H9 (cell line): ENCODE measurements around the gene RAB31. TPM values are rescaled to one million over a fixed set of nuclear protein-coding genes. Genes with fewer than 3 reads are reported as not detected.

Experiments
- DNase-seq: peaks from one replicate; pipeline ENCODE4 v3.0.0-alpha.2; 2017
- H2AFZ ChIP-seq: one replicate; pipeline ENCODE4 v1.6.1; 2013; ENCODE audit warnings: mild to moderate bottlenecking, low read length, control low read depth, moderate library complexity
- H2AK5ac ChIP-seq: 2 replicates; pipeline ENCODE4 v1.6.1; 2013; ENCODE audit warnings: low read length, control low read depth, mixed read lengths; ENCODE audit not compliant: insufficient read length
- H2BK120ac ChIP-seq: one replicate; pipeline ENCODE4 v1.6.1; 2013; ENCODE audit warnings: low read depth, mild to moderate bottlenecking, low read length, control low read depth, inconsistent platforms; ENCODE audit not compliant: poor library complexity, severe bottlenecking
- H2BK12ac ChIP-seq: 2 replicates; pipeline ENCODE4 v1.6.1; 2013; ENCODE audit warnings: low read length, control low read depth, mixed read lengths, low read depth; ENCODE audit not compliant: insufficient read length
- H2BK15ac ChIP-seq: 2 replicates; pipeline ENCODE4 v1.6.1; 2013; ENCODE audit warnings: low read depth, low read length, control low read depth
- H2BK20ac ChIP-seq: one replicate; pipeline ENCODE4 v1.6.1; 2013; ENCODE audit warnings: low read depth, mild to moderate bottlenecking, low read length, control low read depth, inconsistent platforms; ENCODE audit not compliant: poor library complexity, severe bottlenecking
- H2BK5ac ChIP-seq: 2 replicates; pipeline ENCODE4 v1.6.1; 2013; ENCODE audit warnings: low read length, control low read depth, mixed read lengths; ENCODE audit not compliant: insufficient read length
- H3K14ac ChIP-seq: 2 replicates; pipeline ENCODE4 v1.6.1; 2013; ENCODE audit warnings: low read length, control low read depth; ENCODE audit not compliant: insufficient read depth
- H3K18ac ChIP-seq: 2 replicates; pipeline ENCODE4 v1.6.1; 2013; ENCODE audit warnings: low read depth, mild to moderate bottlenecking, mixed read lengths, low read length, control low read depth; ENCODE audit not compliant: insufficient read length
- H3K23ac ChIP-seq: 2 replicates; pipeline ENCODE4 v1.6.1; 2013; ENCODE audit warnings: low read length, control low read depth, mixed read lengths, low read depth; ENCODE audit not compliant: insufficient read length
- H3K23me2 ChIP-seq: 2 replicates; pipeline ENCODE4 v1.6.1; 2013; ENCODE audit warnings: low read depth, mild to moderate bottlenecking, mixed read lengths, low read length, control low read depth; ENCODE audit not compliant: insufficient read length, poor library complexity, severe bottlenecking
- H3K27ac ChIP-seq: 2 replicates; pipeline ENCODE4 v1.5.1; 2013; ENCODE audit warnings: low read length, control low read depth, mixed read lengths, low read depth; ENCODE audit not compliant: insufficient read length
- H3K27me3 ChIP-seq: 2 replicates; pipeline ENCODE4 v1.6.1; 2013; ENCODE audit warnings: low read length, control low read depth, inconsistent platforms; ENCODE audit not compliant: insufficient read depth
- H3K4ac ChIP-seq: 2 replicates; pipeline ENCODE4 v1.6.1; 2013; ENCODE audit warnings: low read depth, mild to moderate bottlenecking, control low read depth, inconsistent platforms, low read length, moderate library complexity
- H3K4me1 ChIP-seq: 2 replicates; pipeline ENCODE4 v1.6.1; 2013; ENCODE audit warnings: low read length, control low read depth, inconsistent platforms; ENCODE audit not compliant: insufficient read depth
- H3K4me2 ChIP-seq: 2 replicates; pipeline ENCODE4 v1.6.1; 2013; ENCODE audit warnings: low read length, control low read depth, mixed read lengths; ENCODE audit not compliant: insufficient read length, insufficient read depth
- H3K56ac ChIP-seq: 2 replicates; pipeline ENCODE4 v1.6.1; 2013; ENCODE audit warnings: low read depth, mild to moderate bottlenecking, mixed read lengths, low read length, control low read depth; ENCODE audit not compliant: insufficient read length
- H3K79me1 ChIP-seq: 2 replicates; pipeline ENCODE4 v1.6.1; 2013; ENCODE audit warnings: low read depth, mild to moderate bottlenecking, moderate library complexity, low read length, control low read depth, inconsistent platforms; ENCODE audit not compliant: insufficient read depth, poor library complexity, severe bottlenecking
- H3K79me2 ChIP-seq: 2 replicates; pipeline ENCODE4 v1.6.1; 2013; ENCODE audit warnings: low read length, control low read depth, inconsistent platforms; ENCODE audit not compliant: insufficient read depth
- H3K9ac ChIP-seq: 2 replicates; pipeline ENCODE4 v1.6.1; 2013; ENCODE audit warnings: low read length, control low read depth, mixed read lengths; ENCODE audit not compliant: insufficient read length; ENCODE audit errors: extremely low read depth
- H3K9me3 ChIP-seq: one replicate; pipeline ENCODE4 v1.6.1; 2013; ENCODE audit warnings: low read depth, low read length, inconsistent platforms; ENCODE audit not compliant: control insufficient read depth
- H3T11ph ChIP-seq: one replicate; pipeline ENCODE4 v1.6.1; 2013; ENCODE audit warnings: mild to moderate bottlenecking, low read length, control low read depth, inconsistent platforms
- H4K20me1 ChIP-seq: one replicate; pipeline ENCODE4 v1.6.1; 2013; ENCODE audit not compliant: control insufficient read depth, insufficient read length, insufficient read depth
- H4K5ac ChIP-seq: 2 replicates; pipeline ENCODE4 v1.6.1; 2013; ENCODE audit warnings: low read depth, mild to moderate bottlenecking, mixed read lengths, low read length, control low read depth; ENCODE audit not compliant: insufficient read length
- H4K8ac ChIP-seq: replicated peaks from 2 replicates; pipeline ENCODE4 v1.6.1; 2013; ENCODE audit warnings: low read length, control low read depth, mixed read lengths, low read depth; ENCODE audit not compliant: insufficient read length
- H4K91ac ChIP-seq: 2 replicates; pipeline ENCODE4 v1.6.1; 2013; ENCODE audit warnings: low read depth, mild to moderate bottlenecking, moderate library complexity, mixed read lengths, low read length, control low read depth; ENCODE audit not compliant: insufficient read length
- H3K27ac Mint-ChIP-seq, 3 experiments: 2 replicates in 2 of 3; 3 replicates in 1 of 3; pipeline ENCODE4 v1.8.0; 2020 to 2021; ENCODE audit warnings: mixed read lengths in 3 of 3, mild to moderate bottlenecking in 1 of 3, moderate library complexity in 1 of 3
- H3K27me3 Mint-ChIP-seq: 2 replicates; pipeline ENCODE4 v1.8.0; 2021; ENCODE audit warnings: low read depth, mild to moderate bottlenecking, moderate library complexity, mixed read lengths
- H3K36me3 Mint-ChIP-seq, 3 experiments: 2 replicates in 2 of 3; 3 replicates in 1 of 3; pipeline ENCODE4 v1.8.0; 2020 to 2021; ENCODE audit warnings: low read depth in 3 of 3, mixed read lengths in 3 of 3; ENCODE audit not compliant: insufficient read depth in 1 of 3
- H3K4me1 Mint-ChIP-seq, 2 experiments: 2 replicates each; pipeline ENCODE4 v1.8.0; 2020; ENCODE audit warnings: mixed read lengths in 2 of 2
- H3K4me3 Mint-ChIP-seq, 2 experiments: 2 replicates in 1 of 2; 3 replicates in 1 of 2; pipeline ENCODE4 v1.8.0; 2020 to 2021; ENCODE audit warnings: mild to moderate bottlenecking in 2 of 2, mixed read lengths in 2 of 2, moderate library complexity in 1 of 2
- H3K9me3 Mint-ChIP-seq, 2 experiments: 2 replicates in 1 of 2; 3 replicates in 1 of 2; pipeline ENCODE4 v1.8.0; 2020; ENCODE audit warnings: mild to moderate bottlenecking in 2 of 2, mixed read lengths in 2 of 2, moderate library complexity in 1 of 2
- CTCF ChIP-seq: fragments of 200-600 bp; sonication (generic); conservative IDR thresholded peaks from 3 replicates; pipeline ENCODE4 v1.8.0; 2021; ENCODE audit warnings: antibody characterized with exemption, mild to moderate bottlenecking
- WGBS: extraction: QIAGEN DNeasy Blood & Tissue Kit; methylation state at CpG from one replicate; pipeline ENCODE4 v1.1.7; 2013; ENCODE audit warnings: missing lambda C conversion rate, low lambda C conversion rate, mixed read lengths; ENCODE audit not compliant: insufficient read length; ENCODE audit errors: extremely low coverage; 5-methylcytosine and 5-hydroxymethylcytosine counted together
- total RNA-seq: library from RNA; stranded (reverse); gene quantifications from 2 replicates; pipeline ENCODE4 v1.2.1, GENCODE V29; 2021

Gene RAB31
- total RNA-seq, 1 experiment from 2014 or later = 22.4 TPM

DNA sequence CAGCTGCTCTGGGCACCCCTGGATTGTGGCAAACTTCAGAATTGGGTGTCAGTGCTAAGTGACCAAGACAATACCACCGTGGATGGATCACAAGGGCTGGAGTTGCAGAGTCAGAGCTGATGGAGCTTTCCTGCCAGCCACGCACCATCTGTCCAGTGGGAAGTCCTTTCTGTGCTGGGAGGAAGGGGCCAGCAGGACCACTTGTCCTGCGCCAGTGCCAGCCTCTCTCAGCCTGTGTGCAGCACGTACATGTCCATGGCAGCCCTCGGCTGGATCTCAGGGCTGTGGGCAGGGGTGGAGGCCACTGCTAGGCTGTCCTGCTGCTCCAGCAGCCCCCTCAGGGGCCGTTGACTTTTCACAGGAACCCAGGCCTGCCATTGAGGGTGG is 33.3 kb downstream of the RAB31 start:
- Histone ChIP-seq H2AFZ (no peak overlapping the region), H3K79me1 (no peaks in the 10 kb centered on the region), H3K18ac (no peak overlapping the region), H3K14ac (no peak overlapping the region; the same call in 1 of the 2 replicates), H4K91ac (no peak overlapping the region), H2AK5ac (no peak overlapping the region), H3K9ac (no peak overlapping the region), H3K23me2 (no peaks in the 10 kb centered on the region), H4K8ac (no peak overlapping the region), H2BK5ac (no peak overlapping the region), H4K20me1 (no peaks in the 10 kb centered on the region), H3K79me2 (no peaks in the 10 kb centered on the region), H2BK15ac (no peak overlapping the region), H2BK120ac (no peak overlapping the region), H3K27ac (no peak overlapping the region), H4K5ac (no peak overlapping the region), H2BK20ac (no peak overlapping the region), H3K4me1 (peaks cover 14% of the 10 kb centered on the region; the same call in 1 of the 2 replicates), H2BK12ac (no peak overlapping the region), H3K23ac (no peak overlapping the region), H3T11ph (no peak overlapping the region), H3K9me3 (no peaks in the 10 kb centered on the region), H3K27me3 (no peaks in the 10 kb centered on the region), H3K4me2 (no peak overlapping the region), H3K56ac (no peak overlapping the region), H3K4ac (no peak overlapping the region)
- Mint-ChIP-seq H3K4me3 (no peak overlapping the region), H3K27me3 (no peaks in the 10 kb centered on the region), H3K9me3 (no peaks in the 10 kb centered on the region), H3K4me1 (peaks cover 28 to 35% of the 10 kb centered on the region in 2 experiments), H3K27ac (no peak overlapping the region), H3K36me3 (no peaks in the 10 kb centered on the region)
- WGBS = no CpG with 5 or more reads among the region's 6 CpGs
- no peak for DNase-seq
- TF ChIP-seq CTCF = no peak
